LNCAP (cell line): ENCODE results near the gene MAGI1.

Source experiments
- CTCF ChIP-seq: fragments of 450-650 bp; IDR thresholded peaks from 2 replicates; pipeline ENCODE4 v1.5.1; 2017; ENCODE audit warnings: mild to moderate bottlenecking

Gene MAGI1

GRCh38 chr3:66038726-66039589, at the start of gene MAGI1:
TSS of gene MAGI1 (minus strand) at chr3:66038918. CDS start at chr3:66038308, 610 bp downstream.
- TF ChIP-seq CTCF = no peak

GRCh38 chr3:66083784-66084213, 45.1 kb upstream of the MAGI1 start:
- no peak for TF ChIP-seq CTCF

GRCh38 chr3:66083096-66083678, 44.5 kb upstream of the MAGI1 start:
- no peak for TF ChIP-seq CTCF

GRCh38 chr3:66082679-66083078, 44.0 kb upstream of the MAGI1 start:
- no peak for TF ChIP-seq CTCF

GRCh38 chr3:66080167-66080566, 41.4 kb upstream of the MAGI1 start:
- TF ChIP-seq CTCF = no peak

- TF ChIP-seq CTCF = no peak
Observed at GRCh38 chr3:66077973-66078372, 39.3 kb upstream of the MAGI1 start.

- TF ChIP-seq CTCF = no peak
Observed at GRCh38 chr3:66076861-66077470, 38.2 kb upstream of the MAGI1 start.
